Stomach (tissue), 9 donors: ENCODE results near the gene ULK4. TPM values are rescaled to one million over a fixed set of nuclear protein-coding genes. Genes with fewer than 3 reads are reported as not detected.

Experiments
- DNase-seq, 2 donors: peaks; one replicate each; pipeline versions ENCODE4 v3.0.0 to v3.0.0-alpha.2; 2013 to 2019
- H3K27ac ChIP-seq, 5 donors: fragments of 200-600 bp in 4 of 5; sonication (generic) in 4 of 5; one replicate each; pipeline ENCODE4 v1.5.1; 2013 to 2019; ENCODE audit warnings: mild to moderate bottlenecking in 1 of 5, moderate library complexity in 1 of 5
- H3K27me3 ChIP-seq, 3 donors: fragments of 200-600 bp; sonication (generic); one replicate each; pipeline ENCODE4 v1.5.1; 2017 to 2019; ENCODE audit warnings: mixed run types in 1 of 3
- H3K36me3 ChIP-seq, 4 donors: fragments of 200-600 bp; sonication (generic); 1 replicate in 3 of 4; 2 replicates in 1 of 4; pipeline ENCODE4 v1.5.1; 2016 to 2019
- H3K4me1 ChIP-seq, 4 donors: fragments of 200-600 bp; sonication (generic); one replicate each; pipeline ENCODE4 v1.5.1; 2016 to 2019
- H3K4me3 ChIP-seq, 4 donors: fragments of 200-600 bp; sonication (generic) in 3 of 4; one replicate each; pipeline ENCODE4 v1.5.1; 2016 to 2019; ENCODE audit warnings: mild to moderate bottlenecking in 1 of 4
- H3K9me3 ChIP-seq, 4 donors: fragments of 200-600 bp; sonication (generic); one replicate each; pipeline ENCODE4 v1.5.1; 2016 to 2019
- EP300 ChIP-seq: sonication (generic); formaldehyde crosslinking; IDR thresholded peaks from one replicate; pipeline ENCODE4 v1.6.1; 2017; ENCODE audit warnings: antibody characterized with exemption
- POLR2A ChIP-seq, 4 donors: fragments of 450-650 bp; IDR thresholded peaks; one replicate each; pipeline ENCODE4 v1.6.1; 2016; ENCODE audit warnings: antibody characterized with exemption in 4 of 4, control low read depth in 2 of 4, mild to moderate bottlenecking in 1 of 4, moderate library complexity in 1 of 4
- POLR2AphosphoS5 ChIP-seq, 3 donors: sonication (generic); formaldehyde crosslinking; IDR thresholded peaks; one replicate each; pipeline ENCODE4 v1.6.1; 2016; ENCODE audit warnings: antibody characterized with exemption in 3 of 3
- WGBS, 5 donors: extraction: QIAGEN DNeasy Blood & Tissue Kit in 3 of 5; methylation state at CpG; one replicate each; pipeline versions ENCODE4 v1.1.5 to v1.1.7; 2013 to 2018; 5-methylcytosine and 5-hydroxymethylcytosine counted together
- intact Hi-C: fragments of 100-400 bp; cut with DNase I; formaldehyde crosslinking; loops from one replicate; pipeline ENCODE4 v1.15.1; 2023; ENCODE audit warnings: low total_unique reads
- polyA plus RNA-seq, 3 donors: library from polyadenylated mRNA; stranded (reverse); fragments of 200-250 nt; gene quantifications; one replicate each; pipeline ENCODE4 v1.2.3, GENCODE V29; 2013
- total RNA-seq, 5 donors: library from RNA; depleted of rRNA; stranded (reverse); fragments of >200 nt; gene quantifications; one replicate each; pipeline versions ENCODE4 v1.1.0 to v1.2.3, GENCODE V29; 2014 to 2016
- TF ChIP-seq, protein P1 (sequence below), 7 experiments: fragments of 450-650 bp in 4 of 7; fragments of 200-600 bp in 3 of 7; sonication (generic) in 3 of 7; IDR thresholded peaks; one replicate each; pipeline ENCODE4 v1.5.1; 2016 to 2019; ENCODE audit warnings: antibody characterized with exemption in 7 of 7, control low read depth in 2 of 7, mild to moderate bottlenecking in 1 of 7
- donor health status: healthy with polysubstance abuse.
- donor health status: Bipolar disorder and iron deficiency.
- donor health status: healthy.

ULK4 gene
- total and polyA plus RNA-seq, 8 donors = 1.6 to 150 (median 7.4) TPM

DNA sequence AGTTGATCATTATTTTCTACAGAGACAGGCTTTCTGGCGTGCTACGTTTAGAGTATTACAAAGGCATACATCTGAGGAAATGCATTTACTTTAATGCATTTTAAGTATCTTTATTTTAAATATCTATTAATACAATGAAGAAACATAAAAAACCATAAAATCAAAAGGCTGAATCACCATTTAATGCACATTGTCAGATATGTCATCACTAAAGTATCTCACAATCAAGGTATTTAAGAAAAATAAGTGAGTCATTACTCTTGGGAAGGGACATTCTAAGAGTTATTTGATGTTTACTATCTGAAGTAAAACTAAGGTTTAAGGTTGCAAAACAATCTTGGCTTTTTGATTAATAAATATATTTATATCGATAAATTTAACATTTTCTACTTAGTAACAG lies 660.4 kb downstream of the ULK4 start:
- Histone ChIP-seq H3K36me3 (no peaks in the 10 kb centered on the region), H3K27me3 (no peaks in the 10 kb centered on the region), H3K9me3 (no peaks in the 10 kb centered on the region), H3K4me1 (peaks cover 0 to 8% (median 0%) of the 10 kb centered on the region in 4 donors), H3K27ac (no peak overlapping the region), H3K4me3 (no peak overlapping the region)
- no peak for TF ChIP-seq EP300
- no peak for TF ChIP-seq POLR2A (IDR thresholded peaks at IDR 0.05)
- TF ChIP-seq, protein P1, sequence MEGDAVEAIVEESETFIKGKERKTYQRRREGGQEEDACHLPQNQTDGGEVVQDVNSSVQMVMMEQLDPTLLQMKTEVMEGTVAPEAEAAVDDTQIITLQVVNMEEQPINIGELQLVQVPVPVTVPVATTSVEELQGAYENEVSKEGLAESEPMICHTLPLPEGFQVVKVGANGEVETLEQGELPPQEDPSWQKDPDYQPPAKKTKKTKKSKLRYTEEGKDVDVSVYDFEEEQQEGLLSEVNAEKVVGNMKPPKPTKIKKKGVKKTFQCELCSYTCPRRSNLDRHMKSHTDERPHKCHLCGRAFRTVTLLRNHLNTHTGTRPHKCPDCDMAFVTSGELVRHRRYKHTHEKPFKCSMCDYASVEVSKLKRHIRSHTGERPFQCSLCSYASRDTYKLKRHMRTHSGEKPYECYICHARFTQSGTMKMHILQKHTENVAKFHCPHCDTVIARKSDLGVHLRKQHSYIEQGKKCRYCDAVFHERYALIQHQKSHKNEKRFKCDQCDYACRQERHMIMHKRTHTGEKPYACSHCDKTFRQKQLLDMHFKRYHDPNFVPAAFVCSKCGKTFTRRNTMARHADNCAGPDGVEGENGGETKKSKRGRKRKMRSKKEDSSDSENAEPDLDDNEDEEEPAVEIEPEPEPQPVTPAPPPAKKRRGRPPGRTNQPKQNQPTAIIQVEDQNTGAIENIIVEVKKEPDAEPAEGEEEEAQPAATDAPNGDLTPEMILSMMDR (IDR thresholded peaks at IDR 0.05) = no peak
- no peak for TF ChIP-seq POLR2AphosphoS5 (IDR thresholded peaks at IDR 0.05)
- no peak for DNase-seq
- 90 to 96% (median 95%) methylated on average over 3 of the region's 3 CpGs for WGBS, 5 donors
- intact Hi-C loops = no loop called here

DNA sequence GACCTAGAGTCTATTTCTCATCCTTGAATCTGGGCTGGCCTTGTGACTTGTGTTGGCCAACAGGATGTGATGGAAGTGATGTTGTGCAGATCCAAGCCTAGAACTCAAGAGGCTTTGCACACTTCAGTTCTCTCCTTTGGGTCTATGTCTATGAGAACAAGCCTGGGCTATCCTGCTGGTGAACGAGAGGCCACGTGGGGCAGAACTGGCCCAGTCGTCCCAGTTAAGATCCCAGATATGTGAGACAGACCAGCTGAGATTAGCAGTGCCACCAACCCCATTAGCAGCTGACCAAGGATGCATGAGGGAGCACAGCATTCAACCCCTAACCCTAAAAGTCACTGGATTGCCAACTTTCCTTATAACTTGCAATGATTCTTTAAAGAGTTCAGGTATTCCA lies 662.9 kb downstream of the ULK4 start:
- DNase-seq = no peak
- H3K4me1 ChIP-seq = no peaks in the 10 kb centered on the region
- TF ChIP-seq EP300 (no peak), POLR2A (IDR thresholded peaks at IDR 0.05) (no peak), POLR2AphosphoS5 (IDR thresholded peaks at IDR 0.05) (no peak)
- TF ChIP-seq, protein P1 (IDR thresholded peaks at IDR 0.05) = no peak
- H3K36me3 ChIP-seq = no peaks in the 10 kb centered on the region
- intact Hi-C loops = no loop called here
- H3K27ac ChIP-seq = no peak overlapping the region
- no peaks in the 10 kb centered on the region for H3K27me3 ChIP-seq
- WGBS, 5 donors = 81 to 96% (median 87%) methylated on average over 3 of the region's 3 CpGs
- H3K4me3 ChIP-seq = no peak overlapping the region
- no peaks in the 10 kb centered on the region for H3K9me3 ChIP-seq

DNA sequence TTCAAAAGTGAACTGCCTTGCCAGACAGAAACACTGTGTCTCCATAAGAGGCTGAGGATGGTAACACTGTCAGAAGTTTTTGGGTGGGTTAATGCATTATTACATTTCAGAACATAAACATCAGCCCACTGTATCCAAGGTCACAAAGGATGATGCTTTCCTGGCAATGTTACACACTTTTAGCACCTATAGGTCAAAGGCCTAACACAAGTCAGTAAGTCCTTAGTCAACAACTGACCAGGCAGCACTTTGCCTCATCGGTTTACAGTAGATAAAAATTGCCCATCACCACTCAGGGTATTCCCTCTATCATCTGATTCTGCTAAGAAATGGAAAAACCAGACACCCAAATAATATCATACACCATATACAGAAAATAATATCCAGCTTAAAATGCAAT lies 664.2 kb downstream of the ULK4 start:
- no peak for DNase-seq
- H3K4me1 ChIP-seq = no peaks in the 10 kb centered on the region
- no peaks in the 10 kb centered on the region for H3K36me3 ChIP-seq
- no peaks in the 10 kb centered on the region for H3K9me3 ChIP-seq
- H3K4me3 ChIP-seq = no peak overlapping the region
- H3K27me3 ChIP-seq = no peaks in the 10 kb centered on the region
- TF ChIP-seq EP300 (no peak), POLR2AphosphoS5 (IDR thresholded peaks at IDR 0.05) (no peak), POLR2A (IDR thresholded peaks at IDR 0.05) (no peak)
- TF ChIP-seq, protein P1 (IDR thresholded peaks at IDR 0.05) = no peak
- WGBS, 5 donors = 60 to 81% (median 73%) methylated on average over 1 of the region's 1 CpG
- no peak overlapping the region for H3K27ac ChIP-seq
- intact Hi-C loops = no loop called here

DNA sequence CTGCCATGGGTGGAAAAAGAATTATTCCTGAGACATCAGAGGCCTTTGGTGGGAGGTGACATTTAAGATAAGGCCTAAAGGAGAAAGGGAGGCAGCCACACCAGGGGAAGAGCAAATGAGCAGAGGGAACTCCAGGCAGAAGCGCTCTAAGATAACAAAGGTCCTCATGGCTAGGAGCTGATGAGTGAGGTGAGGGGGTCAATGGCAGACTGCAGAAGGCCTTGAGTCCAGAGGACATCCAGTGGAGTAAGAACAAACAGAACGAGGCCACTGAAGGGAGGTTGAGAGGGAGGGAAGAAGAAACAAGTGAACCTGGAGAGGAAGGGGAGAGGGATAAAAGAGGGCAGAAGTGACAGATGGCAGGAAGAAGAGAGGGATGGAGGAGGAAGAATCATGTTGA lies 665.3 kb downstream of the ULK4 start:
- Histone ChIP-seq H3K27ac (no peak overlapping the region), H3K9me3 (no peaks in the 10 kb centered on the region), H3K27me3 (no peaks in the 10 kb centered on the region), H3K4me1 (no peaks in the 10 kb centered on the region), H3K4me3 (no peak overlapping the region), H3K36me3 (no peaks in the 10 kb centered on the region)
- TF ChIP-seq EP300 (no peak), POLR2A (IDR thresholded peaks at IDR 0.05) (no peak), POLR2AphosphoS5 (IDR thresholded peaks at IDR 0.05) (no peak)
- TF ChIP-seq, protein P1 (IDR thresholded peaks at IDR 0.05) = no peak
- 86 to 94% (median 89%) methylated on average over 2 of the region's 2 CpGs for WGBS, 5 donors
- intact Hi-C loops = no loop called here
- DNase-seq = no peak
